HG02970 (cell line): ENCODE results near the gene BCAR3.

Experiments
- ATAC-seq: cut with Tn5 transposase; IDR thresholded peaks from one replicate; pipeline ENCODE4 v1.9.1; 2021; ENCODE audit warnings: mild to moderate bottlenecking, moderate library complexity, moderate number of reproducible peaks; ENCODE audit not compliant: unreplicated experiment, low FRiP score

BCAR3 gene

DNA sequence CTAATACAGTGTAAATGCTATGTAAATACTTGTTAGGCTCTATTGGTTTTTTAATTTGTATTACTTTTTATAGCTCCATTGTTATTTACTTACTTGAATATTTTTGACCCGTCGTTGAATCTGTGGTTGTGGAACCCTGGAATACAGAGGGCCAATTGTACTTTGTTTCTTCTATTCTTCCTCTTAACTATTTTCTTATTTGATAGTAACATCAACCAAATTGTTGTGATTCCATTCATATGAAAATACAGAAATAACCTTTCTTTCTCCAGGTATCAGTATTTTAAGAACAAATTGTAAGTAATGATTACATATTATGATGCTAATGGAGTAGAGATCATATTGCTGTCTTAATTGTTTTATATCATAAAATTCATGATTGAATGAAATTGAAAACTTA is 160.0 kb downstream of the BCAR3 start:
- ATAC-seq, result no peak

- no peak for ATAC-seq
Observed at GRCh38 chr1:93519199-93519829, 162.3 kb downstream of the BCAR3 start.

GRCh38 chr1:93518516-93518915 is 163.1 kb downstream of the BCAR3 start:
- ATAC-seq, result no peak

- no peak for ATAC-seq
Observed at GRCh38 chr1:93516164-93516563, 165.5 kb downstream of the BCAR3 start.
